Eye (tissue), 1 donor: ENCODE measurements around the gene SH3GL1.
"Not testable (repeated sequence)": the region's sequence is repeated elsewhere in the genome, so short reads cannot be mapped to it uniquely, and the experiment has no call there.

Experiments
- DNase-seq: peaks from one replicate; pipeline ENCODE4 v3.0.0-alpha.2; 2015

SH3GL1 gene

GRCh38 chr19:4342615-4343369 is 57.6 kb downstream of the SH3GL1 start:
- DNase-seq = peak; percentile 100

DNA sequence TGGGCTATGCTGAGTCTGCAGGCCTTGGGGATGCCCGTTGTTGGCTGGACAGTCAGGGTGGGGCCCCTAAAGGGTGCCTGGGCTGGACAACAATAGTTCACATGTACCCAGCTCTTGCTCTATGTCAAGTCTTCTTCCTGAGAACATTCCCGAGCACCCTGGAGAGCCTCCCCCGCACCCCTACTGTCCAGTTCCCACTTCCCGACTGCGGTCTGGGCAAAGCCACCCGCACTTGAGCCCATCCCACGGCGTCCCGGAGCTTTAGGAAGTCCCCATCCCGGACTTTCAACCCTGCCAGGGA is 58.1 kb downstream of the SH3GL1 start:
- no peak for DNase-seq

GRCh38 chr19:4338441-4339355 is 61.6 kb downstream of the SH3GL1 start, which contains the start of gene STAP2:
TSS of gene STAP2 (minus strand) at chr19:4338827. CDS start at chr19:4338753, 74 bp downstream.
- no peak for DNase-seq

DNA sequence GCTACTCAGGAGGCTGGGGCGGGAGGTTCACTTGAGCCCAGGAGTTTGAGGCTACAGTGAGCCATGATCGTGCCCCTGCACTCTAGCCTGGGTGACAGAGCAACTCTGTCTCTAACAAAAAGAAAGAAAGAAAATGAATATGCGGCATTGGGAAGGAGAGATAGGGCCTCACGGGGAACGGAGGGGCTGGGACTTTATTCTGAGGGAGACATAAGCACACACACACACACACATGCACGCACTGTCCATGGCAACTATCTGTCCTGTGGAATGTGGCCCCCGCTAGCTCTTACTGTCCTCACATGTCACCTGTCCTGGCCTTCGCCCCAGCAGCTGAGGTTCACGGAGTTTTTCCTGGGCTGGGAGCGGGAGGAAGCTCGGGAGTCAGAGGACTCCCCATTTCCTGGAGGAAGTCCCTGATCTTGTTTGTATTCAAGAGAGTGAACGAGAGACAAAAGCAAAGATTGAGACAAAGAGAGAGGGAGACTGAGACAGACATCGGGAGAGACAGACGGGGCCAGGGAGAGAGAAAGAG is 62.4 kb downstream of the SH3GL1 start:
- peak; percentile 45 for DNase-seq

DNA sequence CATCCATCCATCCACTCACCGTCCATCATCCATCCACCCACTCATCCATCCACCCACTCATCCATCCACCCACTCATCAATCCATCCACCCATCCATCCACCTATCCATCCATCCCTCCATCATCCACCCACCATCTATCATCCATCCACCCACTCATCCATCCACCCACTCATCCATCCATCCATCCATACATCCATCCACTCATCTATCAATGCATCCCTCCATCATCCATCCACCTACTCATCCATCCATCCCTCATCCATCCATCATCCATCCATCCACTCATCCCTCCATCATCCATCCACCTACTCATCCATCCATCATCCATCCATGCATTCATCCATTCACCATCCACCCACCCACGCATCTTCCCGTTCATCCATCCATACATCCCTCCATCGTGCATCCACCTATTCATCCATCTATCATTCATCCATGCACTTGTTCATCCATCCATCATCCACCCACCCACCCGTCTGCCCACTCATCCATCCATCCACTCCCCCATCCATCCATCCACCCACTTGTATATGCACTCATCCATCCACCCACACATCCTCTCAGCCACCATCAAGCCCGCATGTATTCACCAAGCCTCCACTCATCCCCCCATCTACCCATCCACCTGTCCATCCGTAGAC is 65.3 kb downstream of the SH3GL1 start:
- DNase-seq = no peak

GRCh38 chr19:4329858-4330257 is 70.5 kb downstream of the SH3GL1 start:
- no peak for DNase-seq

- not testable (repeated sequence) for DNase-seq
These were observed 71.2 kb downstream of the SH3GL1 start for GRCh38 chr19:4328991-4329681.

DNA sequence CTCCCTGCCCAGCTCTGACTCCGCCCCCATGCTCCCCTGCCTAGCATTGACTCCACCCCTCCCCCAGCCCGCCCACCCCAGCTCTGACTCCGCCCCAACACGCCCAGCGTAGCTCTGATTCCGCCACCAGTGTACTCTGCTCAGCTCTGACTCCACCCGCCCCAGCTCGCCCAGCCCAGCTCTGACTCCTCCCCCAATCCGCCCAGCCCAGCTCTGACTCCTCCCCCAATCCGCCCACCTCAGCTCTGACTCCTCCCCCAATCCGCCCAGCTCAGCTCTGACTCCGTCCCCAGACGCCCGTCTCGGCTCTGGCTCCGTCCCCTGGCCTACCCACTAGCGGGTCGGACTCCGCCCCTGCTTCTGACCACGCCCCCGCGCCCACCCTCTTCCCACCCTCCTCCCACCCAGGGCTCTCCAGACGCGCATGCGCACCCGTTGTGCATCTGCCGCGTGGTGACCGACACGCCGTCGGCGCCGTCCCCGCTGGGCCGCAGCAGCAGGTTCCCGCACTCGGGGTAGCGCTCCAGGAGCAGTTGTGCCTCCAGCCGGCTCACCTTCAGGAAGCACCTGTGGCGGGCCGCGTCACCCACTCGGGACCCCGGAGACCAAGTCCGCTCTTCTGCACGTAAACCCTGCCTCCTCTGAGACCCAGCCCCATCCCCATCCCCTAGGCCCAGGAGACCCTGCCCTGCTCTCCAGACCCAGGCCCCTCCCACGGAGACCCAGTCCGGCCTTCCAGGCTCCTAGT is 71.9 kb downstream of the SH3GL1 start:
- DNase-seq = peak; percentile 99

- no peak for DNase-seq
These were observed 72.5 kb downstream of the SH3GL1 start for GRCh38 chr19:4327877-4328242.

DNA sequence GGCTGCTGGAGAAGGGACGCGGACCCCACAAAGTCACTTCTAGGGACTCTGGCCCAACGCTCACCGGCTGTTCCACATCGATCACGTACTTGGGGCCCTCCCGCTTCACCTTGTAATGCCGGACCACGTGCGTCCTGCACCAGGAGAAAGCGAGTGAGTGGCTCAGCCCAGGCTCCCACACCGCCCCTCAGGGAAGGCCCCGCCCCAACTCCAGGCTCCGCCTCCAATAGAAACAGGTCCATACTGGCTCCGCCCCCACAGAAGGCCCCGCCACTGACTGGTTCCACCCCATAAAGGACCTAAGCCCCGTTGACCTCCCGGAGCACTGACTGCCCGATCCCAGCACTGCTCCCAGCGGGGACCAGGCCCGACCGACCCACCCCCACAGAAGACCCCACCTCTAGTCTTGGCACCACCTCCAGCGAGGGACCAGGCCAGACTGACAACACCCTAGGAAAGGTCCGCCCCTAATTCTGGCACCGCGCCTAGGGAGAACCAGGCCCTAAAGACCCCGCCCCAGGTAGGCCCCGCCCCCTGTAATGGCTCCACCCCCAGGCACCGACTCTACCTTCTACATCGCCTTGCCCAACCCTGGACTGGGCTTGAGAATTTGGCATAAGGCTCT is 73.0 kb downstream of the SH3GL1 start:
- DNase-seq = peak; percentile 80

DNA sequence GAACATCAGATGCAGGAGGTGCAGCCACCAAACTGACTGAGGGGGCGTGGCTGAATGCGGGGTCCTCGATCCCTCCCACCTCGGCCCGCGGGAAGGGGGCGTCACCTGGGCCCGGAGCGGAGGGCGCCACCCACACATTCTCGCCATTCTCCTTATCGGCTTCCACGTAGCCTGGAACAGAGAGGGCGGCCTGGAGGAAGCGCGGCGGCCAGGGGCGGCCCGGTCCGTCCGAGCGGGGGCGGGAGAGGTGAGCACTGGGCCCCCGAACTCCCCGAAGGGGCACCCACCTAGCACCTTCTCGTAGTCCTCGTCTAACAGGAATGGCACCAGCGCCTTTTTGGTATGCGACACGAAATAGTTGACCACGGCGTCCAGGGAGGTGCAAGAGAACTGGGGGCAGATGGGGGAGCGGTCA is 73.5 kb downstream of the SH3GL1 start:
- DNase-seq = peak; percentile 37

- DNase-seq = no peak
These were observed 74.0 kb downstream of the SH3GL1 start for GRCh38 chr19:4326215-4326836.

DNA sequence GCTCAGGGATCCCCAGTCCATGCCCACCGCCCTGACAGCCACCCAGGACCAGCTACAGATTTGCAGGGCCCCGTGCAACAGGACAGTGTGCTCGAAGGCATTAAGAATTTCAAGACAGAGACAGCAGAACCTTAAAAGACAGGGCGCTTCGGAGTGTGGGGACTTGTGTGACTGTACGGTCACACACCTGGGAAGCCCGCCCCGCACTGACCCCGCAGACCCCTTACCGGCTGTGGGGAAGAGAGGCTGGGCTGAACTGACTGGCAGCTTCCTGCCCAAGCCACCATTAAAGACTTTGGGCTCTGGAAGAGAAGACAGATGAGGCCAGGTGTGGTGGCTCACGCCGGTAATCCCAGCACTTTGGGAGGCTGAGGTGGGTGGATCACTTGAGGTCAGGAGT is 76.1 kb downstream of the SH3GL1 start:
- DNase-seq = no peak

- no peak for DNase-seq
These were observed 76.7 kb downstream of the SH3GL1 start for GRCh38 chr19:4323692-4324091.

GRCh38 chr19:4322942-4323665 is 77.2 kb downstream of the SH3GL1 start:
- DNase-seq = no peak

- no peak for DNase-seq
These were observed 79.9 kb downstream of the SH3GL1 start for GRCh38 chr19:4320419-4320818.

- DNase-seq = no peak
These were observed 81.2 kb downstream of the SH3GL1 start for GRCh38 chr19:4319067-4319718.

DNA sequence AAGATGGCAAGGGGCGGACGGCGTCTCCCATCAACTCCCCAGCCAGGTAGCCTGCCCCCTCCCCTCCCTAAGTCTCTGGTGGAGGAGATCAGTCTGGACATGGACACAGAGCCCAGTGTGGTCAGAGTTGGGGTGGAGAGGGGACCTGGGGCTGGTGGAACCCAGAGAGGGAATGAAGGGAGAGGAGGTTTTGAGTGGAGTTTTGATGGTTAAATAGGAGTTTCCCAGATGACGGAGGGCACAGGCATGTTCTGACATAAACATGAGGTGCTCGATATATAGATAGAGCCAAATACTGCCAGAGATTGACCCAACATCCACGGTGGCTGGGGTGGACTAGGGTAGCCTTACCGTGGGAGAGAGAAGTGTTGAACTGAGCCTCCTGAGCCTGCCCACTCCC is 81.9 kb downstream of the SH3GL1 start:
- no peak for DNase-seq

DNA sequence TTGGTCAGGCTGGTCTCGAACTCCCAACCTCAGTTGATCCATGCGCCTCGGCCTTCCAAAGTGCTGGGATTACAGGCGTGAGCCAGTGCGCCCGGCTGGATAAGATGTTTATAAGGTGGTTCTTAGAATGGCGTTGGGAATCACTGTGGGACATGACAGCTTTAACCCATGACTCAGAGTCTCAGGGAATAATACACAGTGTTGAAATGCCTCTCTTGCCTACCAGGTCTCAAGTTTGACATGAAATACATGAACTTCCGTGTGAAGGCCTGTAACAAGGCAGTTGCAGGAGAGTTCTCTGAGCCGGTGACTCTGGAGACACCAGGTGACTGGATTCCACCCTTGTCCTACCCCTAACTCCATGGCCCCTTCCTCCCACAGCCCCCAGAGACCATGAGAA is 83.4 kb downstream of the SH3GL1 start:
- no peak for DNase-seq
